Ishikawa (cell line): ENCODE measurements around the gene SLCO2B1.

ENCODE experiments used
- CEBPB ChIP-seq: IDR thresholded peaks from 2 replicates; pipeline ENCODE4 v1.6.1; 2012
- CREB1 ChIP-seq: IDR thresholded peaks from 2 replicates; pipeline ENCODE4 v1.6.1; 2012; ENCODE audit warnings: low read depth
- EGR1 ChIP-seq: IDR thresholded peaks from 2 replicates; pipeline ENCODE4 v1.6.1; 2012
- EP300 ChIP-seq: IDR thresholded peaks from 2 replicates; pipeline ENCODE4 v1.6.1; 2012; ENCODE audit warnings: borderline replicate concordance
- FOXM1 ChIP-seq: IDR thresholded peaks from 2 replicates; pipeline ENCODE4 v1.6.1; 2012; ENCODE audit warnings: low read depth, borderline replicate concordance
- MAX ChIP-seq: IDR thresholded peaks from 2 replicates; pipeline ENCODE4 v1.6.1; 2012
- NFIC ChIP-seq: IDR thresholded peaks from 2 replicates; pipeline ENCODE4 v1.6.1; 2012
- RAD21 ChIP-seq: IDR thresholded peaks from 2 replicates; pipeline ENCODE4 v1.6.1; 2012; ENCODE audit warnings: low read depth
- REST ChIP-seq: IDR thresholded peaks from 2 replicates; pipeline ENCODE4 v1.6.1; 2012; ENCODE audit warnings: low read depth, mild to moderate bottlenecking
- TAF1 ChIP-seq: IDR thresholded peaks from 2 replicates; pipeline ENCODE4 v1.6.1; 2012; ENCODE audit warnings: low read depth, mild to moderate bottlenecking
- TCF12 ChIP-seq: IDR thresholded peaks from 2 replicates; pipeline ENCODE4 v1.6.1; 2012; ENCODE audit warnings: low read depth
- TEAD4 ChIP-seq: IDR thresholded peaks from 2 replicates; pipeline ENCODE4 v1.6.1; 2012
- YY1 ChIP-seq: IDR thresholded peaks from 2 replicates; pipeline ENCODE4 v1.6.1; 2012; ENCODE audit warnings: low read depth
- ZBTB7A ChIP-seq: IDR thresholded peaks from 2 replicates; pipeline ENCODE4 v1.6.1; 2012; ENCODE audit warnings: low read depth
- TF ChIP-seq, protein P1 (sequence below): IDR thresholded peaks from 2 replicates; pipeline ENCODE4 v1.6.1; 2012

SLCO2B1 gene

GRCh38 chr11:75238595-75239440 is 87.9 kb downstream of the SLCO2B1 start:
- TF ChIP-seq CEBPB = no peak
- no peak for TF ChIP-seq MAX
- no peak for TF ChIP-seq FOXM1
- TF ChIP-seq EGR1 = no peak
- no peak for TF ChIP-seq ZBTB7A
- TF ChIP-seq TAF1 = no peak
- TF ChIP-seq, protein P1, sequence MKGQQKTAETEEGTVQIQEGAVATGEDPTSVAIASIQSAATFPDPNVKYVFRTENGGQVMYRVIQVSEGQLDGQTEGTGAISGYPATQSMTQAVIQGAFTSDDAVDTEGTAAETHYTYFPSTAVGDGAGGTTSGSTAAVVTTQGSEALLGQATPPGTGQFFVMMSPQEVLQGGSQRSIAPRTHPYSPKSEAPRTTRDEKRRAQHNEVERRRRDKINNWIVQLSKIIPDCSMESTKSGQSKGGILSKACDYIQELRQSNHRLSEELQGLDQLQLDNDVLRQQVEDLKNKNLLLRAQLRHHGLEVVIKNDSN = no peak
- TF ChIP-seq RAD21 = no peak
- TF ChIP-seq YY1 = no peak
- TF ChIP-seq NFIC = no peak
- TF ChIP-seq TCF12 = no peak
- no peak for TF ChIP-seq REST
- TF ChIP-seq EP300 = no peak
- no peak for TF ChIP-seq TEAD4

GRCh38 chr11:75239531-75240290 is 88.8 kb downstream of the SLCO2B1 start:
- TF ChIP-seq TAF1 (no peak), ZBTB7A (no peak), FOXM1 (no peak), RAD21 (no peak), CREB1 (no peak)

DNA sequence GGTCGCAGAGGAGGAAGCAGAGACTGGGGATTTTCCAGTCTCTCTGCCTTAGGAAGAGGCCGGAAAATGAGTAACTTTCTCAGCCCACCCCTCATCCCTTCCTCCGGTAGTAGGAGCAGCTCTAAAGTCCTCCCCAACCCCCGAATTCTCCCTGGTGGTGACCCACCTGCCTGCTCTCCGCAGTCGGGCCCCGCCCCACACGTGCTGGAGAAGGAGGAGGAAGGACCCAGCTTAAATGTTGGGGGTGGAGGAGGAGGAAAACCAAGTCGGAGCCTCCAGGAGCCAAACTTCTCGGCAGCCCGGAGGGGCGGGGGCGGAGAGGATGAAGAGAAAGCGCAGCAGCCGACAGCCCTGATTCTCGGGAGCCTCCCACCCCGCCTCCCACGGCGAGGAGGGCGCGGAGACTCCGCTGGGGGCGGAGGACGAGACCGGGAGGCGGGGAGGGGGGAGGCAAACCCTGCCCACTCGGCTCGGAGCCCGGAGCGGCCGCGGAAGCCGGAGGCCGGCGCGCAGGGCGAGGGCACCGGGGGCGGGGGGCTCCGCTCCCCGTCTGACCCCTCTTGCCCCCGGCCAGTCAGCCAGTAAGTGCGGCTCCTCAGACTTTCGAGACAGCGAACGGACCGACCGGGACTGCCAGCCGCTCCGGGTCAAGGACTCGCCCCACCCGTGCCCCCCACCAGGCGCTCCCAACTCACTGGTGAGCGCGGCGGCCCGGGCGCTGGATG is 89.6 kb downstream of the SLCO2B1 start, which contains the start of gene TPBGL:
TPBGL (plus strand) TSS at position 464 of the 725 bp plus-strand sequence. CDS start 276 bp downstream, outside the sequence.
- TF ChIP-seq YY1 (no peak), REST (no peak), TAF1 (no peak), FOXM1 (no peak), RAD21 (no peak), EP300 (no peak), CREB1 (no peak), ZBTB7A (no peak), EGR1 (no peak), MAX (no peak), TEAD4 (no peak)

- TF ChIP-seq EP300 (0 out of 2 replicates have a peak, but pooled peaks have one; percentile 23), ZBTB7A (no peak), EGR1 (no peak), TAF1 (no peak), FOXM1 (no peak), RAD21 (peak; percentile 43; the same call in 1 of the 2 replicates), TEAD4 (no peak), CEBPB (no peak), CREB1 (no peak), MAX (peak; percentile 73), NFIC (no peak), YY1 (peak; percentile 68), REST (no peak; the same call in 1 of the 2 replicates), TCF12 (no peak)
- TF ChIP-seq, protein P1 = no peak
Measured at GRCh38 chr11:75241036-75241905, 90.4 kb downstream of the SLCO2B1 start.
